ENCODE data around the gene LPP. TPM values are rescaled to one million over a fixed set of nuclear protein-coding genes. Genes with fewer than 3 reads are reported as not detected.

Gene LPP
- total RNA-seq, 1 experiment from 2014 or later, result 120 TPM

GRCh38 chr3:188516515-188516914 lies 362.6 kb downstream of the LPP start:
- Mint-ChIP-seq H3K4me3 (ENCODE audit: unreplicated experiment) (no peak overlapping the region), H3K4me1 (ENCODE audit: low read depth, unreplicated experiment) (peaks cover 7% of the 10 kb centered on the region), H3K27ac (ENCODE audit: unreplicated experiment) (no peak overlapping the region), H3K9me3 (ENCODE audit: unreplicated experiment) (no peaks in the 10 kb centered on the region), H3K27me3 (ENCODE audit: insufficient read depth, unreplicated experiment) (no peaks in the 10 kb centered on the region), H3K36me3 (ENCODE audit: insufficient read depth, unreplicated experiment) (peaks cover 7% of the 10 kb centered on the region)
- Histone ChIP-seq H3K4me3 (ENCODE audit: low read depth, low read length) (no peak overlapping the region), H3K36me3 (ENCODE audit: control insufficient read depth, insufficient read depth, low read length) (no peaks in the 10 kb centered on the region), H3K9me3 (no peaks in the 10 kb centered on the region), H3K27me3 (replicated peaks; ENCODE audit: control insufficient read depth, insufficient read depth, low read length) (no peaks in the 10 kb centered on the region), H3K4me1 (0 out of 2 replicates have a peak, but pooled peaks cover 4% of the 10 kb centered on the region)
- ChIA-PET POLR2A (no interaction called here), CTCF (no interaction called here)
- no peak for DNase-seq
- BruUV-seq (replicated peaks), result no TSS peak
- TF ChIP-seq, protein P1, sequence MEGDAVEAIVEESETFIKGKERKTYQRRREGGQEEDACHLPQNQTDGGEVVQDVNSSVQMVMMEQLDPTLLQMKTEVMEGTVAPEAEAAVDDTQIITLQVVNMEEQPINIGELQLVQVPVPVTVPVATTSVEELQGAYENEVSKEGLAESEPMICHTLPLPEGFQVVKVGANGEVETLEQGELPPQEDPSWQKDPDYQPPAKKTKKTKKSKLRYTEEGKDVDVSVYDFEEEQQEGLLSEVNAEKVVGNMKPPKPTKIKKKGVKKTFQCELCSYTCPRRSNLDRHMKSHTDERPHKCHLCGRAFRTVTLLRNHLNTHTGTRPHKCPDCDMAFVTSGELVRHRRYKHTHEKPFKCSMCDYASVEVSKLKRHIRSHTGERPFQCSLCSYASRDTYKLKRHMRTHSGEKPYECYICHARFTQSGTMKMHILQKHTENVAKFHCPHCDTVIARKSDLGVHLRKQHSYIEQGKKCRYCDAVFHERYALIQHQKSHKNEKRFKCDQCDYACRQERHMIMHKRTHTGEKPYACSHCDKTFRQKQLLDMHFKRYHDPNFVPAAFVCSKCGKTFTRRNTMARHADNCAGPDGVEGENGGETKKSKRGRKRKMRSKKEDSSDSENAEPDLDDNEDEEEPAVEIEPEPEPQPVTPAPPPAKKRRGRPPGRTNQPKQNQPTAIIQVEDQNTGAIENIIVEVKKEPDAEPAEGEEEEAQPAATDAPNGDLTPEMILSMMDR (IDR thresholded peaks at IDR 0.05; ENCODE audit: insufficient read depth in 1 of 2, low read depth in 1 of 2, low read length in 1 of 2, severe bottlenecking in 1 of 2, unreplicated experiment in 1 of 2), result no peak
- intact Hi-C loops (cut with micrococcal nuclease; ENCODE audit: unreplicated experiment), result no loop called here

- TF ChIP-seq, protein P1 (IDR thresholded peaks at IDR 0.05; ENCODE audit: insufficient read depth in 1 of 2, low read depth in 1 of 2, low read length in 1 of 2, severe bottlenecking in 1 of 2, unreplicated experiment in 1 of 2), result no peak
- no peaks in the 10 kb centered on the region for H3K9me3 Mint-ChIP-seq (ENCODE audit: unreplicated experiment)
- H3K27me3 Mint-ChIP-seq (ENCODE audit: insufficient read depth, unreplicated experiment), result no peaks in the 10 kb centered on the region
- DNase-seq, result no peak
- H3K36me3 Mint-ChIP-seq (ENCODE audit: insufficient read depth, unreplicated experiment), result peaks cover 7% of the 10 kb centered on the region
- Histone ChIP-seq H3K27me3 (replicated peaks; ENCODE audit: control insufficient read depth, insufficient read depth, low read length) (no peaks in the 10 kb centered on the region), H3K4me1 (0 out of 2 replicates have a peak, but pooled peaks cover 4% of the 10 kb centered on the region), H3K36me3 (ENCODE audit: control insufficient read depth, insufficient read depth, low read length) (no peaks in the 10 kb centered on the region), H3K9me3 (no peaks in the 10 kb centered on the region), H3K4me3 (ENCODE audit: low read depth, low read length) (no peak overlapping the region)
- intact Hi-C loops (cut with micrococcal nuclease; ENCODE audit: unreplicated experiment), result no loop called here
- H3K4me1 Mint-ChIP-seq (ENCODE audit: low read depth, unreplicated experiment), result peaks cover 7% of the 10 kb centered on the region
- ChIA-PET CTCF (no interaction called here), POLR2A (no interaction called here)
- no peak overlapping the region for H3K27ac Mint-ChIP-seq (ENCODE audit: unreplicated experiment)
- H3K4me3 Mint-ChIP-seq (ENCODE audit: unreplicated experiment), result no peak overlapping the region
- BruUV-seq (replicated peaks), result no TSS peak
These were observed 364.5 kb downstream of the LPP start for GRCh38 chr3:188518416-188518815.

DNA sequence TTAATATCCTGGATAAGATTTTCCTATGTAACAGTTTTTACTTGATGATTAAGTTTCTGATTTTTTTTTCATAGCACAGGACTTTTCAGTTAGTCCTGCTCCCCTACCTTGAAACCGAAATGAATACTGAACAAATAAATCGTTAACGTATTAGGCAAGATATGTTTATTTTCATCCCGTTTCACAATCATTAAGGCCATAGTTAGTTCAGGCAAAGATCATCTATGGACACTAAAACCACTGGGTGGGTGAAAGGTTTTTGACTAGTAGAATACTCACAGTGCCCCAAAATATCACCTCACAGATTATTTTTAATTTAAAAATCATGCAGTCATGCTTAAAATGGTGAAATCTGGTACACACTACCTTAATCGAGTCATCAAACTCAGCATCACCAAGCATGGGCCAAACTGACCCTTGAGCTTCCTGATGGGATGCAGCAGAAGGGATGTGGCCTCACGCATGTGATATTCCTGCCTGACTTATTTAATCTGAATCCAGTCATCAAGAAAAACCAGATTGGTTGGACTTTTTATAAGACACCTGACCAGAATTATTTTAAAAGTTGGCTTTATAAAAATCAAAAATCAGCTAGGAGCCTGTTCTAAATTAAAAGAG lies 365.0 kb downstream of the LPP start:
- no peak overlapping the region for H3K4me3 Mint-ChIP-seq (ENCODE audit: unreplicated experiment)
- Histone ChIP-seq H3K4me1 (0 out of 2 replicates have a peak, but pooled peaks cover 1% of the 10 kb centered on the region), H3K4me3 (ENCODE audit: low read depth, low read length) (no peak overlapping the region), H3K27me3 (replicated peaks; ENCODE audit: control insufficient read depth, insufficient read depth, low read length) (no peaks in the 10 kb centered on the region), H3K9me3 (no peaks in the 10 kb centered on the region), H3K36me3 (ENCODE audit: control insufficient read depth, insufficient read depth, low read length) (no peaks in the 10 kb centered on the region)
- POLR2A ChIA-PET, result no interaction called here
- peaks cover 5% of the 10 kb centered on the region for H3K4me1 Mint-ChIP-seq (ENCODE audit: low read depth, unreplicated experiment)
- H3K9me3 Mint-ChIP-seq (ENCODE audit: unreplicated experiment), result no peaks in the 10 kb centered on the region
- intact Hi-C loops (cut with micrococcal nuclease; ENCODE audit: unreplicated experiment), result no loop called here
- H3K36me3 Mint-ChIP-seq (ENCODE audit: insufficient read depth, unreplicated experiment), result peaks cover 7% of the 10 kb centered on the region
- no peak for DNase-seq
- BruUV-seq (replicated peaks), result no TSS peak
- no peaks in the 10 kb centered on the region for H3K27me3 Mint-ChIP-seq (ENCODE audit: insufficient read depth, unreplicated experiment)
- TF ChIP-seq, protein P1 (IDR thresholded peaks at IDR 0.05; ENCODE audit: insufficient read depth in 1 of 2, low read depth in 1 of 2, low read length in 1 of 2, severe bottlenecking in 1 of 2, unreplicated experiment in 1 of 2), result no peak
- H3K27ac Mint-ChIP-seq (ENCODE audit: unreplicated experiment), result no peak overlapping the region
- CTCF ChIA-PET, result no interaction called here

All from Caco-2 (cell line).